ENCODE measurements around the gene DTNBP1.

DTNBP1 gene

GRCh38 chr6:15498640-15499039 is 164.2 kb downstream of the DTNBP1 start:
- no peak for DNase-seq

GRCh38 chr6:15496345-15497131 is 166.3 kb downstream of the DTNBP1 start:
- DNase-seq = no peak

- DNase-seq = no peak
These were observed 167.4 kb downstream of the DTNBP1 start for GRCh38 chr6:15495375-15495901.

- DNase-seq = no peak
These were observed 169.2 kb downstream of the DTNBP1 start for GRCh38 chr6:15493437-15494168.

GRCh38 chr6:15491986-15492269 is 170.9 kb downstream of the DTNBP1 start:
- no peak for DNase-seq

GRCh38 chr6:15491255-15491985 is 171.4 kb downstream of the DTNBP1 start:
- DNase-seq = peak; percentile 51

- DNase-seq = no peak
These were observed 172.4 kb downstream of the DTNBP1 start for GRCh38 chr6:15490242-15491100.

GRCh38 chr6:15489261-15489962 is 173.4 kb downstream of the DTNBP1 start:
- peak; percentile 50 for DNase-seq

GRCh38 chr6:15487262-15487661 is 175.6 kb downstream of the DTNBP1 start:
- DNase-seq = no peak

GRCh38 chr6:15485936-15486335 is 176.9 kb downstream of the DTNBP1 start:
- peak; percentile 80 for DNase-seq

- no peak for DNase-seq
These were observed 178.0 kb downstream of the DTNBP1 start for GRCh38 chr6:15484821-15485220.

- no peak for DNase-seq
These were observed 178.7 kb downstream of the DTNBP1 start for GRCh38 chr6:15484140-15484539.

- peak; percentile 34 for DNase-seq
These were observed 179.8 kb downstream of the DTNBP1 start for GRCh38 chr6:15483060-15483459.

GRCh38 chr6:15481390-15482291 is 181.2 kb downstream of the DTNBP1 start:
- no peak for DNase-seq

GRCh38 chr6:15480525-15480924 is 182.3 kb downstream of the DTNBP1 start:
- peak; percentile 56 for DNase-seq

- no peak for DNase-seq
These were observed 183.1 kb downstream of the DTNBP1 start for GRCh38 chr6:15479761-15480160.

- no peak for DNase-seq
These were observed 185.1 kb downstream of the DTNBP1 start for GRCh38 chr6:15477746-15478145.

- DNase-seq = no peak
These were observed 186.0 kb downstream of the DTNBP1 start for GRCh38 chr6:15476631-15477380.

GRCh38 chr6:15475872-15476271 is 187.0 kb downstream of the DTNBP1 start:
- DNase-seq = no peak

- DNase-seq = no peak
These were observed 187.6 kb downstream of the DTNBP1 start for GRCh38 chr6:15475261-15475660.

All from MV-4-11 (cell line).